GM12875 (cell line): Measurements from ENCODE around the gene PXN.
"Not testable (repeated sequence)": the region's sequence is repeated elsewhere in the genome, so short reads cannot be mapped to it uniquely, and the experiment has no call there.

Source experiments
- H3K4me3 ChIP-seq: one replicate; pipeline ENCODE4 v1.5.1; 2011; ENCODE audit warnings: low read depth, low read length, control low read depth
- CTCF ChIP-seq: IDR thresholded peaks from 2 replicates; pipeline ENCODE4 v1.5.1; 2011; ENCODE audit warnings: low read depth, mild to moderate bottlenecking, control low read depth, inconsistent platforms, low read length, moderate library complexity, borderline replicate concordance; ENCODE audit not compliant: insufficient read depth

PXN gene

GRCh38 chr12:120216742-120217605 is 48.6 kb downstream of the PXN start:
- no peak overlapping the region for H3K4me3 ChIP-seq
- TF ChIP-seq CTCF, result no peak

- H3K4me3 ChIP-seq, result no peak overlapping the region
- no peak for TF ChIP-seq CTCF
Observed at GRCh38 chr12:120215766-120216735, 49.5 kb downstream of the PXN start.

DNA sequence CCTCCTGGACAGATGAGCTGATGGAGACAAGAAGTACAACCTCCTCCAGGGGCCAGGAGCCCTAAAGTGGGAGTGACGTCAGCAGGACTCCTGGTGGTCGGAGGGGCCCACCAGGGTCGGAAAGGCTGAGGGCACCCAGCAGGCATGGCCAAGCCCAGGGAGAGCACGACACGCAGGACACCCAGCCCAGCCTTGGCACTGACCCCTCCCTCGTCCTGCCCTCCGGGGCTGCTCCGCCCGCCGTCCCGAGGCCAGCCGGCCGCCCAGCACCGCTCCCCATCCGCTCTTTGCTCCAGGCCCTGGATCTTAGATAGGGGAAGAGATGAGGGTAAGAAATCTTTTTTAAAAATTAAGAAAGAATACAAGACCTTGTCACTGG is 50.2 kb downstream of the PXN start:
- no peak for TF ChIP-seq CTCF
- H3K4me3 ChIP-seq, result no peak overlapping the region

DNA sequence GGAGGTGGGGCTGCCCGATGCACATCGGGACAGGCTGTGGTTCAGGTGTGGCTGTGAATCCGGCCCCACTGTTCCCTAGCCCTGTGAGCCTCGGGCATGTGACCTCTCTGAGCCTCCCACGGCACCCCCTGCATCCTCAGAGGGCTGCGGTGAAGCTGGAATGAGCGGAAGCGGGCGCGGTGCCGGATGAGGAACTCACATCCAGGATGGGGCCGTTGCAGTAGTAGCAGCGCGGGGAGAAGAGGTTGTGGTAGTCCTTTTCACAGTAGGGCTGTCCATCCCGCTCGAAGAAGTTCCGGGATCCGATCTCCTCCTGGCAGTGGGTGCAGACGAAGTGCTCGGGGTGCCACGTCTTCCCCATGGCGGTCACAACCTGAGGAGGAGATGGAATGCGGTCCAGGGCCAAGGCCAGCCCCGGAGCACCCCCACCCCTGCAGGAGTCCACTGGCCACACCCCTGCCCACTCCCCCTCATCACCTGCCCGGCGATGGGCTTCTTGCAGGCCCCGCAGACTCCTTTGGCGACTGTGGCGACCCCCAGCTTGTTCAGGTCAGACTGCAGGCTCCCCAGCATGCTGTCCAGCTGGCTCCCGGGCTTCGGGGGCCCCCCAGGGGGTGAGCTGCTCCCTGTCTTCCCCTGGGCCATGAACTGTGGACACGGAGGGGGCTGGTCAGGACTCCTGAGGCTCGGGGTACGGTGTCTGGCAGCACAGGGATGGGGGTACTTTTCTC is 50.7 kb downstream of the PXN start:
- no peak for TF ChIP-seq CTCF
- H3K4me3 ChIP-seq, result no peak overlapping the region

DNA sequence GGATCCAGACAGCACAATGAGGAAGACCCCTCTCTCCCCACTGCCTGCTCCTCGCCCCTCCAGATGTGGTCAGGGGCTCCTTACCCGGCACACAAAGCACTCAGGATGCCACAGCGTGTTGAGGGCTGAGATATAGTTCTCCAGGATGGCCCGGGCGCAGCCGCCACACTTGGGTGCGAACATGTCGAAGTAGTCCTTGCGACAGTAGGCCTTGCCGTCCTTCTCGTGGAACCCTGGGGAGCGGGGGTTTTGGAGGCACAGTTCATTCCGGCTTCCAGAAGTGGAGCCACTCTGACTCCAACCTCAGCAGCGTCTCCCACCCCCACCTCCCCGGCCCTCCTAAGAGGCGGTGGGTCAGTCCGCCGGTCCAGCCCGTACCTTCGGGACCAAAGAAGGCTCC is 51.8 kb downstream of the PXN start:
- TF ChIP-seq CTCF, result no peak
- no peak overlapping the region for H3K4me3 ChIP-seq

- H3K4me3 ChIP-seq, result not testable (repeated sequence)
Observed at GRCh38 chr12:120213182-120213581, 52.3 kb downstream of the PXN start.

DNA sequence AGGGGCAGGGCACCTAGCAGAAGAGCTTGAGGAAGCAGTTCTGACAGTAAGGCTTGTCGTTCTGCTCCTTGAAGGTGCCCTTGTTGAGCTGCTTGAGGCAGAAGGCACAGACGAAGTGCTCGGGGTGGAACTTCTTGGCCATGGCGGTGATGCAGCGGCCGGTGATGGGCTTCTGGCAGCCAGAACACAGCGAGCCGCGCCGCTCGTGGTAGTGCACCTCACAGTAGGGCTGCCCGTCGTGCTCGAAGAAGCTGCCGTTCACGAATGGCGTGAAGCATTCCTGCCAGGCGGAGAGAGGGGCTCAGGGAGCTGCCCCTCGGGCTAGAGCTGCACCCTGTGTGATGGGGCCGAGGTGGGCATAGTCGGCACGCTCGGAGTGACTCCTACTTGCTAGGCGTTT is 53.2 kb downstream of the PXN start:
- TF ChIP-seq CTCF, result no peak

More for the DNA sequence above, 53.2 kb downstream of the PXN start:
- no peak overlapping the region for H3K4me3 ChIP-seq
